Testis (tissue), 3 donors: Measurements from ENCODE around the gene TBCCD1. TPM values are rescaled to one million over a fixed set of nuclear protein-coding genes. Genes with fewer than 3 reads are reported as not detected.
"Not testable (repeated sequence)": the region's sequence is repeated elsewhere in the genome, so short reads cannot be mapped to it uniquely, and the experiment has no call there.

ENCODE experiments used
- DNase-seq: peaks from one replicate; pipeline ENCODE4 v3.0.0-alpha.2; 2019
- H3K27ac ChIP-seq, 2 donors: fragments of 200-600 bp; sonication (generic); one replicate each; pipeline ENCODE4 v1.5.1; 2019
- H3K27me3 ChIP-seq: fragments of 200-600 bp; sonication (generic); one replicate; pipeline ENCODE4 v1.5.1; 2019
- H3K36me3 ChIP-seq: fragments of 200-600 bp; sonication (generic); one replicate; pipeline ENCODE4 v1.5.1; 2017; ENCODE audit warnings: low read depth; ENCODE audit errors: missing control alignments
- H3K4me1 ChIP-seq: fragments of 200-600 bp; sonication (generic); one replicate; pipeline ENCODE4 v1.5.1; 2019
- H3K4me3 ChIP-seq, 2 donors: fragments of 200-600 bp; sonication (generic); one replicate each; pipeline ENCODE4 v1.5.1; 2017 to 2019
- H3K9me3 ChIP-seq: fragments of 200-600 bp; sonication (generic); one replicate; pipeline ENCODE4 v1.5.1; 2017
- POLR2A ChIP-seq: fragments of 450-650 bp; IDR thresholded peaks from one replicate; pipeline ENCODE4 v1.6.1; 2017; ENCODE audit warnings: antibody characterized with exemption, mild to moderate bottlenecking, moderate library complexity
- WGBS, 2 donors: methylation state at CpG; one replicate each; pipeline ENCODE4 v1.1.5; 2018; 5-methylcytosine and 5-hydroxymethylcytosine counted together
- intact Hi-C: fragments of 100-400 bp; cut with DNase I; formaldehyde crosslinking; loops from one replicate; pipeline ENCODE4 v1.15.1; 2023; ENCODE audit warnings: low total_unique reads
- polyA plus RNA-seq: library from polyadenylated mRNA; stranded (reverse); fragments of 350-450 nt; fragmentation: Illumina TruSeq; extraction: RNeasy Lipid Tissue Mini Kit (QIAGEN cat#74804); gene quantifications from one replicate; pipeline ENCODE4 v1.2.3, GENCODE V29; 2014; ENCODE audit warnings: low read depth, low replicate concordance; ENCODE audit not compliant: insufficient read depth
- total RNA-seq, 2 donors: library from RNA; depleted of rRNA; stranded (reverse); fragments of >200 nt; gene quantifications; one replicate each; pipeline ENCODE4 v1.2.3, GENCODE V29; 2016
- TF ChIP-seq, protein P1 (sequence below), 3 experiments: fragments of 450-650 bp in 2 of 3; fragments of 200-600 bp in 1 of 3; sonication (generic) in 1 of 3; IDR thresholded peaks; one replicate each; pipeline ENCODE4 v1.5.1; 2016 to 2019; ENCODE audit warnings: antibody characterized with exemption in 3 of 3, mild to moderate bottlenecking in 2 of 3, moderate library complexity in 1 of 3

TBCCD1 gene
- total and polyA plus RNA-seq, 3 donors from 2014 or later, result 33.1 to 43.4 (median 35.0) TPM

DNA sequence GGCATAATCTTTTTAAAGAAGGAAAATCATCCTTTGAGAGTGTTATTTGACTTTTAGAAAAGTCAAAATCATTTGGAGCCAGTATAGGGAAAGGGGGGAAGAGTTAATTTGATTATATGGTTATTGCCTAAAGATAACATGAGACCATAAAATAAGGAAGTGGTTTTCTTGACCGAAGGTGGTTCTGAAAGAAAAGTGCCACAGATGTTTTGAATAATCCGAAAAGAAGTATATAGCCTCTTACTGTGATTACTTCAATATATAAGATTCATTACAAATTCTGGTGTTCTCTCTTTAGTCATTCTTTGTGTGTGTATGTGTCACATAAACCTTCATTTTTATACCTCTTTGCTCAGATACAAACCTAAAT is 4.5 kb upstream of the TBCCD1 start:
- TF ChIP-seq, protein P1, sequence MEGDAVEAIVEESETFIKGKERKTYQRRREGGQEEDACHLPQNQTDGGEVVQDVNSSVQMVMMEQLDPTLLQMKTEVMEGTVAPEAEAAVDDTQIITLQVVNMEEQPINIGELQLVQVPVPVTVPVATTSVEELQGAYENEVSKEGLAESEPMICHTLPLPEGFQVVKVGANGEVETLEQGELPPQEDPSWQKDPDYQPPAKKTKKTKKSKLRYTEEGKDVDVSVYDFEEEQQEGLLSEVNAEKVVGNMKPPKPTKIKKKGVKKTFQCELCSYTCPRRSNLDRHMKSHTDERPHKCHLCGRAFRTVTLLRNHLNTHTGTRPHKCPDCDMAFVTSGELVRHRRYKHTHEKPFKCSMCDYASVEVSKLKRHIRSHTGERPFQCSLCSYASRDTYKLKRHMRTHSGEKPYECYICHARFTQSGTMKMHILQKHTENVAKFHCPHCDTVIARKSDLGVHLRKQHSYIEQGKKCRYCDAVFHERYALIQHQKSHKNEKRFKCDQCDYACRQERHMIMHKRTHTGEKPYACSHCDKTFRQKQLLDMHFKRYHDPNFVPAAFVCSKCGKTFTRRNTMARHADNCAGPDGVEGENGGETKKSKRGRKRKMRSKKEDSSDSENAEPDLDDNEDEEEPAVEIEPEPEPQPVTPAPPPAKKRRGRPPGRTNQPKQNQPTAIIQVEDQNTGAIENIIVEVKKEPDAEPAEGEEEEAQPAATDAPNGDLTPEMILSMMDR (IDR thresholded peaks at IDR 0.05), result no peak
- TF ChIP-seq POLR2A, result no peak
- peak overlapping the region in 1 of 2 donors; percentile 89 for H3K4me3 ChIP-seq
- intact Hi-C loops, result no loop called here
- H3K4me1 ChIP-seq, result peaks cover 17% of the 10 kb centered on the region
- 56 to 57% methylated on average over 2 of the region's 2 CpGs for WGBS, 2 donors
- H3K36me3 ChIP-seq, result no peaks in the 10 kb centered on the region
- no peaks in the 10 kb centered on the region for H3K27me3 ChIP-seq
- H3K9me3 ChIP-seq, result no peaks in the 10 kb centered on the region
- no peak overlapping the region for H3K27ac ChIP-seq
- no peak for DNase-seq

- Histone ChIP-seq H3K27ac (peak overlapping the region; percentile 88 to 94), H3K9me3 (no peaks in the 10 kb centered on the region), H3K4me3 (peak overlapping the region; percentile 89 to 95), H3K36me3 (no peaks in the 10 kb centered on the region), H3K27me3 (no peaks in the 10 kb centered on the region), H3K4me1 (peaks cover 17% of the 10 kb centered on the region)
- no peak for TF ChIP-seq POLR2A
- TF ChIP-seq, protein P1 (IDR thresholded peaks at IDR 0.05), result no peak
- DNase-seq, result no peak
- 3 to 5% methylated on average over 18 to 21 of the region's 21 CpGs for WGBS, 2 donors
- intact Hi-C loops, result no loop called here
Observed at GRCh38 chr3:186570941-186571643, 4.0 kb upstream of the TBCCD1 start.

- intact Hi-C loops, result no loop called here
- TF ChIP-seq, protein P1 (IDR thresholded peaks at IDR 0.05), result peak in 1 of 3 experiments; percentile 21
- TF ChIP-seq POLR2A, result peak; percentile 58
- Histone ChIP-seq H3K4me1 (peaks cover 17% of the 10 kb centered on the region), H3K27ac (peak within 1 kb of the TSS; percentile 88 to 94), H3K4me3 (peak within 1 kb of the TSS; percentile 89 to 95), H3K27me3 (no peaks in the 10 kb centered on the region), H3K9me3 (no peaks in the 10 kb centered on the region), H3K36me3 (no peaks in the 10 kb centered on the region)
- DNase-seq, result peak; percentile 100
- WGBS, 2 donors, result 0 to 1% methylated on average over 29 to 47 of the region's 59 CpGs
Observed at GRCh38 chr3:186570096-186570940, 3.2 kb upstream of the TBCCD1 start, which contains the start of gene DNAJB11. Gene DNAJB11 (plus strand): TSS chr3:186570720. CDS start chr3:186570898, 178 bp downstream.

- no peak for DNase-seq
- Histone ChIP-seq H3K9me3 (no peaks in the 10 kb centered on the region), H3K4me1 (peaks cover 17% of the 10 kb centered on the region), H3K27ac (peak overlapping the region in 1 of 2 donors; percentile 37), H3K4me3 (peak overlapping the region; percentile 61 to 89), H3K36me3 (no peaks in the 10 kb centered on the region), H3K27me3 (no peaks in the 10 kb centered on the region)
- intact Hi-C loops, result no loop called here
- TF ChIP-seq POLR2A, result no peak
- TF ChIP-seq, protein P1 (IDR thresholded peaks at IDR 0.05), result no peak
- 6 to 7% methylated on average over 7 of the region's 7 CpGs for WGBS, 2 donors
Observed at GRCh38 chr3:186569779-186570095, 2.6 kb upstream of the TBCCD1 start.

GRCh38 chr3:186569361-186569760 is 2.2 kb upstream of the TBCCD1 start:
- intact Hi-C loops, H3K36me3 ChIP-seq, DNase-seq, H3K9me3 ChIP-seq, H3K27me3 ChIP-seq, H3K27ac ChIP-seq: not testable (repeated sequence)
- Histone ChIP-seq H3K4me3 (peak overlapping the region; percentile 61 to 89), H3K4me1 (peaks cover 17% of the 10 kb centered on the region)
- WGBS, 2 donors, result 67 to 77% methylated on average over 11 of the region's 11 CpGs
